B cell (primary cell): Measurements from ENCODE around the gene MTCL1. TPM values are rescaled to one million over a fixed set of nuclear protein-coding genes. Genes with fewer than 3 reads are reported as not detected.
"Not testable (repeated sequence)": the region's sequence is repeated elsewhere in the genome, so short reads cannot be mapped to it uniquely, and the experiment has no call there.

ENCODE experiments used
- ATAC-seq: fragments of 200-7000 bp; cut with Tn5 transposase; one replicate; pipeline ENCODE4 v1.10.0; 2021; ENCODE audit warnings: low read depth, mild to moderate bottlenecking, moderate number of reproducible peaks, moderate library complexity
- CTCF ChIA-PET: fragments of 350-600 bp; sonication (Branson Sonifier 250); formaldehyde crosslinking; loops from one replicate; lab custom pipeline; 2021; ENCODE audit warnings: antibody characterized with exemption, inconsistent platforms; lab: Charles Lee
- POLR2A ChIA-PET: fragments of 350-600 bp; sonication (Branson Sonifier 250); formaldehyde crosslinking; loops from one replicate; lab custom pipeline; 2021; ENCODE audit warnings: antibody characterized with exemption; lab: Charles Lee
- DNase-seq: peaks from one replicate; pipeline ENCODE4 v3.0.0; 2013
- H2AFZ ChIP-seq: 2 replicates; pipeline ENCODE4 v1.6.1; 2012; ENCODE audit warnings: mild to moderate bottlenecking, low read depth, low read length; ENCODE audit not compliant: insufficient read depth, poor library complexity, severe bottlenecking
- H3K27ac ChIP-seq, 2 donors: 1 replicate in 1 of 2; 2 replicates in 1 of 2; pipeline ENCODE4 v1.5.1; 2012 to 2013; ENCODE audit warnings: low read length in 2 of 2, mild to moderate bottlenecking in 2 of 2, moderate library complexity in 1 of 2
- H3K27me3 ChIP-seq, 4 experiments: fragments of 200-600 bp in 1 of 4; sonication (generic) in 1 of 4; replicated peaks in 1 of 4; 1 replicate in 2 of 4; 2 replicates in 2 of 4; pipeline versions ENCODE4 v1.6.1 to v1.7.0; 2013 to 2016; ENCODE audit warnings: low read length in 3 of 4, mild to moderate bottlenecking in 2 of 4, mixed read lengths in 1 of 4, moderate library complexity in 1 of 4; ENCODE audit not compliant: insufficient read depth in 4 of 4, control insufficient read depth in 3 of 4; ENCODE audit errors: control extremely low read depth in 1 of 4
- H3K36me3 ChIP-seq, 2 experiments: replicated peaks in 1 of 2; 1 replicate in 1 of 2; 2 replicates in 1 of 2; pipeline versions ENCODE4 v1.6.1 to v1.7.1; 2013; ENCODE audit warnings: low read length in 1 of 2; ENCODE audit not compliant: insufficient read depth in 2 of 2, control insufficient read depth in 1 of 2; ENCODE audit errors: control extremely low read depth in 1 of 2, extremely low read depth in 1 of 2
- H3K4me1 ChIP-seq, 2 donors: fragments of 200-600 bp in 1 of 2; sonication (generic) in 1 of 2; 1 replicate in 1 of 2; 2 replicates in 1 of 2; pipeline versions ENCODE4 v1.5.1 to v1.6.1; 2013 to 2017; ENCODE audit warnings: low read length in 2 of 2; ENCODE audit not compliant: control insufficient read depth in 2 of 2, insufficient read depth in 2 of 2
- H3K4me2 ChIP-seq: replicated peaks from 2 replicates; pipeline ENCODE3; 2012; ENCODE audit warnings: mild to moderate bottlenecking, low read depth, low read length; ENCODE audit not compliant: poor library complexity, severe bottlenecking
- H3K4me3 ChIP-seq, 5 experiments: fragments of 200-600 bp in 1 of 5; sonication (generic) in 1 of 5; 1 replicate in 3 of 5; 2 replicates in 2 of 5; pipeline versions ENCODE4 v1.5.1 to v1.7.0; 2011 to 2016; ENCODE audit warnings: low read length in 4 of 5, mild to moderate bottlenecking in 4 of 5, low read depth in 2 of 5, control low read depth in 1 of 5, moderate library complexity in 1 of 5; ENCODE audit not compliant: insufficient read depth in 1 of 5; ENCODE audit errors: control extremely low read depth in 1 of 5, extremely low read depth in 1 of 5
- H3K79me2 ChIP-seq: fragments of 200-600 bp; sonication (generic); one replicate; pipeline ENCODE4 v1.6.0; 2016; ENCODE audit warnings: low read length; ENCODE audit not compliant: control insufficient read depth, insufficient read depth
- H3K9ac ChIP-seq: fragments of 200-600 bp; sonication (generic); 2 replicates; pipeline ENCODE4 v1.6.1; 2017; ENCODE audit warnings: mild to moderate bottlenecking, low read length, moderate library complexity
- H3K9me3 ChIP-seq, 3 donors: one replicate each; pipeline versions ENCODE4 v1.6.1 to v1.7.1; 2013; ENCODE audit warnings: low read length in 2 of 3; ENCODE audit not compliant: control insufficient read depth in 2 of 3, insufficient read depth in 1 of 3; ENCODE audit errors: control extremely low read depth in 1 of 3
- H4K20me1 ChIP-seq: 2 replicates; pipeline ENCODE4 v1.6.0; 2012; ENCODE audit warnings: mild to moderate bottlenecking, low read length; ENCODE audit not compliant: insufficient read depth, control insufficient read depth, poor library complexity, severe bottlenecking
- H3K27ac Mint-ChIP-seq: one replicate; pipeline ENCODE4 v1.8.0; 2021; ENCODE audit warnings: mixed read lengths
- H3K27me3 Mint-ChIP-seq: one replicate; pipeline ENCODE4 v1.8.0; 2021; ENCODE audit warnings: mixed read lengths
- H3K4me1 Mint-ChIP-seq: one replicate; pipeline ENCODE4 v1.8.0; 2021; ENCODE audit warnings: mixed read lengths
- H3K4me3 Mint-ChIP-seq: one replicate; pipeline ENCODE4 v1.8.0; 2021; ENCODE audit warnings: mixed read lengths
- H3K9me3 Mint-ChIP-seq: one replicate; pipeline ENCODE4 v1.8.0; 2022; ENCODE audit warnings: mixed read lengths; ENCODE audit not compliant: insufficient read depth
- CTCF ChIP-seq: fragments of 200-600 bp; IDR thresholded peaks from one replicate; pipeline ENCODE4 v1.8.0; 2022; ENCODE audit warnings: antibody characterized with exemption, mild to moderate bottlenecking
- EZH2 ChIP-seq: IDR thresholded peaks from 2 replicates; pipeline ENCODE4 v1.6.1; 2012; ENCODE audit warnings: borderline replicate concordance, low read depth, mild to moderate bottlenecking, moderate library complexity, low read length; ENCODE audit not compliant: insufficient read depth, poor library complexity, severe bottlenecking
- WGBS: methylation state at CpG from one replicate; pipeline ENCODE4 v1.1.5; 2013; ENCODE audit warnings: missing lambda C conversion rate; ENCODE audit not compliant: insufficient coverage; 5-methylcytosine and 5-hydroxymethylcytosine counted together
- intact Hi-C: fragments of 100-400 bp; cut with micrococcal nuclease; formaldehyde crosslinking; loops from one replicate; pipeline ENCODE4 v1.10.0; 2022
- polyA plus RNA-seq: library from polyadenylated mRNA; depleted of rRNA; stranded (reverse); fragments of >200 nt; gene quantifications from 2 replicates; pipeline ENCODE4 v1.2.3, GENCODE V29; 2012
- total RNA-seq, 2 donors: library from RNA; stranded (reverse); fragments of 120-200 nt in 1 of 2; gene quantifications; 1 replicate in 1 of 2; 2 replicates in 1 of 2; pipeline versions ENCODE4 v1.2.3 to v1.2.4, GENCODE V29; 2013 to 2022

MTCL1 gene
- total and polyA plus RNA-seq, 2 donors (not counting 1 experiment from before 2014, with no cell fraction given), result 2.7 to 5.8 TPM

GRCh38 chr18:8760984-8761383 lies 55.6 kb downstream of the MTCL1 start:
- ChIA-PET CTCF (no interaction called here), POLR2A (no interaction called here)
- Histone ChIP-seq H2AFZ (no peak overlapping the region), H4K20me1 (no peaks in the 10 kb centered on the region), H3K4me1 (peaks cover 14 to 17% of the 10 kb centered on the region in 2 donors), H3K9me3 (peaks cover 0 to 10% (median 6%) of the 10 kb centered on the region in 3 donors), H3K9ac (no peak overlapping the region), H3K36me3 (peaks cover 0 to 4% of the 10 kb centered on the region in 2 experiments), H3K79me2 (no peaks in the 10 kb centered on the region), H3K27me3 (no peaks in the 10 kb centered on the region), H3K4me3 (no peak overlapping the region), H3K4me2 (no peak overlapping the region), H3K27ac (no peak overlapping the region)
- Mint-ChIP-seq H3K27ac (no peak overlapping the region), H3K9me3 (peaks cover 2% of the 10 kb centered on the region), H3K4me3 (no peak overlapping the region), H3K4me1 (peaks cover 21% of the 10 kb centered on the region), H3K27me3 (no peaks in the 10 kb centered on the region)
- DNase-seq, result no peak
- TF ChIP-seq EZH2 (no peak), CTCF (no peak)
- ATAC-seq, result no peak
- intact Hi-C loops, result no loop called here
- WGBS, result 100% methylated on average over 1 of the region's 2 CpGs

GRCh38 chr18:8761535-8761934 lies 56.2 kb downstream of the MTCL1 start:
- H3K36me3 ChIP-seq, H3K79me2 ChIP-seq, H3K4me3 Mint-ChIP-seq, H2AFZ ChIP-seq, H3K9me3 ChIP-seq, H3K27me3 ChIP-seq, H3K27ac Mint-ChIP-seq, H3K4me2 ChIP-seq, intact Hi-C loops, H4K20me1 ChIP-seq, POLR2A ChIA-PET, DNase-seq, H3K4me3 ChIP-seq, ATAC-seq, H3K27me3 Mint-ChIP-seq, H3K9me3 Mint-ChIP-seq, H3K27ac ChIP-seq, H3K9ac ChIP-seq, CTCF ChIA-PET: not testable (repeated sequence)
- peaks cover 18% of the 10 kb centered on the region for H3K4me1 Mint-ChIP-seq
- WGBS, result 100% methylated on average over 1 of the region's 3 CpGs
- peaks cover 13 to 14% of the 10 kb centered on the region in 2 donors for H3K4me1 ChIP-seq
